Cardiac muscle cell (in vitro differentiated cells and primary cell): Measurements from ENCODE around the gene CLDN18. TPM values are rescaled to one million over a fixed set of nuclear protein-coding genes. Genes with fewer than 3 reads are reported as not detected.

Experiments used
- DNase-seq, 2 donors: peaks; one replicate each; pipeline versions ENCODE4 v3.0.0 to v3.0.0-alpha.2; 2010 to 2017; ENCODE audit warnings: low read depth in 1 of 2, low spot score in 1 of 2
- H3K27ac ChIP-seq: fragments of 200-600 bp; sonication (generic); 2 replicates; pipeline ENCODE4 v1.5.1; 2016
- H3K27me3 ChIP-seq: fragments of 200-600 bp; sonication (generic); 2 replicates; pipeline ENCODE4 v1.6.0; 2016; ENCODE audit warnings: control low read depth
- H3K36me3 ChIP-seq: fragments of 200-600 bp; sonication (generic); 2 replicates; pipeline ENCODE4 v1.5.1; 2016; ENCODE audit warnings: control low read depth
- H3K4me1 ChIP-seq: fragments of 200-600 bp; sonication (generic); 2 replicates; pipeline ENCODE4 v1.8.1; 2017; ENCODE audit warnings: low read depth, mild to moderate bottlenecking, mixed run types
- H3K4me3 ChIP-seq: fragments of 200-600 bp; sonication (generic); 2 replicates; pipeline ENCODE4 v1.5.1; 2016; ENCODE audit warnings: mild to moderate bottlenecking
- H3K9me3 ChIP-seq: fragments of 200-600 bp; sonication (generic); 2 replicates; pipeline ENCODE4 v1.5.1; 2017; ENCODE audit warnings: low read depth, mild to moderate bottlenecking, control low read depth
- CTCF ChIP-seq: IDR thresholded peaks from 2 replicates; pipeline ENCODE4 v1.5.1; 2012; ENCODE audit warnings: low read depth, mild to moderate bottlenecking, low read length
- polyA plus RNA-seq: library from polyadenylated mRNA; unstranded; fragments of >200 nt; fragmentation: Nextera tagmentation; extraction: Ambion mirVana; gene quantifications from 2 replicates; pipeline ENCODE4 v1.2.1, GENCODE V29; 2016
- total RNA-seq: library from RNA; depleted of rRNA; stranded (reverse); fragments of >200 nt; gene quantifications from 2 replicates; pipeline ENCODE4 v1.2.3, GENCODE V29; 2016

Gene CLDN18
- total and polyA plus RNA-seq, 2 experiments from 2014 or later: 0.26 TPM; not detected in 1

DNA sequence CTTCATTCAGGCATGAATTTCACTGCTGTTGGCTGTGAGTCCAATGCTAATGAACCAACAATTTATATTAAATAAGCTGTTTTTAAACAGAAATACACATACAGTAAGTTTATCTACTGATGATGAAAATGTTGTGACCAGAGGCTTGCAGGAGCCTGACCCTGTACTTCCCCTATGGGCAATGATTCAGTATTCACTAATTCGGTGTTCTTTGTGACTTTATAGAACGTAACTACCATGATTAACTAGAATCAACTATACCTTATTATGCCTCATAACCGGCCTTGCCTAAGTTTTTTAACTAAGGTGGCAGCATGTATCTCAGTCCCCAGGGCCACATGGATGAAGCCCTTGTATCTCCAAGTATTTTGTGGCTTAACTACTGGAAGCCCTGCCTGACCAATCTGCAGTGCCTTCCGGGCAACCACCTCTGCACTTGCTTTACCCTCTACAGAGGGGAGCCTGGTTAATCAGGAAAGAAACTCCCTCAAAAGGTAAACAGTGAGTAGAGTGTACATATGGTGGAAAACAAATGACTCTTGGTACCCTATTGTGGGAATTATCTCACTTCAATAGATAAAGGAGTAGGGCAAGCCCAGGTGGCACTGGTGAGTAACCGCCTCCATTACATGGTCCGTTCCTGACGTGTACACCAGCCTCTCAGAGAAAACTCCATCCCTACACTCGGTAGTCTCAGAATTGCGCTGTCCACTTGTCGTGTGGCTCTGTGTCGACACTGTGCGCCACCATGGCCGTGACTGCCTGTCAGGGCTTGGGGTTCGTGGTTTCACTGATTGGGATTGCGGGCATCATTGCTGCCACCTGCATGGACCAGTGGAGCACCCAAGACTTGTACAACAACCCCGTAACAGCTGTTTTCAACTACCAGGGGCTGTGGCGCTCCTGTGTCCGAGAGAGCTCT lies 11.6 kb upstream of the CLDN18 start:
- H3K4me3 ChIP-seq: no peak overlapping the region
- H3K36me3 ChIP-seq: no peaks in the 10 kb centered on the region
- H3K27ac ChIP-seq: no peak overlapping the region
- no peak for DNase-seq
- no peaks in the 10 kb centered on the region for H3K27me3 ChIP-seq
- TF ChIP-seq CTCF: no peak
- H3K4me1 ChIP-seq: no peaks in the 10 kb centered on the region
- no peaks in the 10 kb centered on the region for H3K9me3 ChIP-seq

GRCh38 chr3:138003069-138003468 lies 6.9 kb upstream of the CLDN18 start:
- DNase-seq: no peak
- H3K4me3 ChIP-seq: no peak overlapping the region
- no peaks in the 10 kb centered on the region for H3K36me3 ChIP-seq
- no peaks in the 10 kb centered on the region for H3K9me3 ChIP-seq
- H3K27me3 ChIP-seq: no peaks in the 10 kb centered on the region
- TF ChIP-seq CTCF: no peak
- no peaks in the 10 kb centered on the region for H3K4me1 ChIP-seq
- no peak overlapping the region for H3K27ac ChIP-seq

- Histone ChIP-seq H3K9me3 (no peaks in the 10 kb centered on the region), H3K4me3 (no peak overlapping the region), H3K27ac (no peak overlapping the region), H3K4me1 (peaks cover under 1% of the 10 kb centered on the region), H3K27me3 (no peaks in the 10 kb centered on the region), H3K36me3 (no peaks in the 10 kb centered on the region)
- DNase-seq: no peak
- no peak for TF ChIP-seq CTCF
These were observed 4.3 kb upstream of the CLDN18 start for GRCh38 chr3:138005627-138006026.

DNA sequence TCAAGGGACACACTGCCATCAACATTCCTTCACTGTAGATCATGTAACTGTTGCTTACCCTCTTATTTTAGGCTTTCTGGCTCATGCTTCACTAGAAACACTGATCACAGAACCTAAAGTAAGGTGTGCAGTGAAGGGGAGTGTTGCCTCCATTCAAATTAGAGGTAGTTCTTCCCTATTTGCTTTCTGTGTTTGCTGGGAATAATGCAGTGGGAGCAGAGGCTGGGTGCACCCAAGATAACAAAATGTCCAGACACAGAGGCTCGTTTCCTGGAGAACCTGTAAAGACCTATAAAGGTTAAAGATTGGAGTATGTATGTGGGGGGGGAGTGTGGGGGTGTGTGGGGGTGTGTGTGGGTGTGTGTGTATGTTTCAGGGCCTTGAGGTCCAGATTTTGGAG lies 2.1 kb upstream of the CLDN18 start:
- Histone ChIP-seq H3K27ac (no peak overlapping the region), H3K9me3 (no peaks in the 10 kb centered on the region), H3K36me3 (no peaks in the 10 kb centered on the region), H3K4me1 (peaks cover 22% of the 10 kb centered on the region), H3K4me3 (no peak overlapping the region), H3K27me3 (no peaks in the 10 kb centered on the region)
- no peak for TF ChIP-seq CTCF
- DNase-seq: no peak

DNA sequence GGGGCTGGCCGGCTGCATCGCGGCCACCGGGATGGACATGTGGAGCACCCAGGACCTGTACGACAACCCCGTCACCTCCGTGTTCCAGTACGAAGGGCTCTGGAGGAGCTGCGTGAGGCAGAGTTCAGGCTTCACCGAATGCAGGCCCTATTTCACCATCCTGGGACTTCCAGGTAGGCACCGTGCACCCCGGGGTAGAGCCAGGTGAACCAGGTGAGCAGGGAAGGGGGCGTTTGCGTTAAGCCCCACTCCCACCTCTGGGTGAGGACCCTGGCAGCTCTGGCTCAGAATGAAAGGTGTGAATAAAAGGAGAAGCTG lies 267 bp downstream of the CLDN18 start:
- DNase-seq: no peak
- Histone ChIP-seq H3K4me3 (no peak overlapping the region), H3K27ac (peak overlapping the region; percentile 82), H3K9me3 (no peaks in the 10 kb centered on the region), H3K27me3 (no peaks in the 10 kb centered on the region), H3K36me3 (no peaks in the 10 kb centered on the region), H3K4me1 (peaks cover 22% of the 10 kb centered on the region)
- TF ChIP-seq CTCF: no peak
